SK-N-SH treated with all-trans-retinoic acid at 6 μM for 48 hours (cell line): ENCODE data around the gene PCDH10.

Experiments used
- BACH2 ChIP-seq: fragments of 250-450 bp; sonication (Bioruptor Pico); IDR thresholded peaks from 2 replicates; pipeline ENCODE4 v1.9.0; 2021; ENCODE audit warnings: mild to moderate bottlenecking, borderline replicate concordance
- CREB5 ChIP-seq: fragments of 250-450 bp; sonication (Bioruptor Pico); IDR thresholded peaks from 2 replicates; pipeline ENCODE4 v1.5.1; 2020; ENCODE audit warnings: low read depth, mild to moderate bottlenecking, moderate library complexity
- ZNF8 ChIP-seq: fragments of 450-650 bp; formaldehyde crosslinking; IDR thresholded peaks from 2 replicates; pipeline ENCODE4 v1.5.0; 2020; ENCODE audit warnings: mild to moderate bottlenecking, moderate library complexity

- TF ChIP-seq ZNF8 (CRISPR knock-in tag) = no peak
- no peak for TF ChIP-seq CREB5
- TF ChIP-seq BACH2 (CRISPR knock-in tag) = no peak
Measured at GRCh38 chr4:133150486-133151340, 1.6 kb downstream of the PCDH10 start.
